Erythroblast (primary cell): ENCODE results near the gene KLHDC10.

Experiments
- GATA1 ChIP-seq: IDR thresholded peaks from 2 replicates; pipeline ENCODE4 v1.6.1; 2011; ENCODE audit warnings: low read depth, mild to moderate bottlenecking, control low read depth, low read length, moderate library complexity
- POLR2A ChIP-seq: IDR thresholded peaks from 2 replicates; pipeline ENCODE4 v1.6.1; 2011; ENCODE audit warnings: mild to moderate bottlenecking, low read length

- TF ChIP-seq POLR2A (no peak), GATA1 (no peak)
Measured at GRCh38 chr7:130152493-130153210, 82.3 kb downstream of the KLHDC10 start.
